ENCODE data around the gene PEMT. TPM values are rescaled to one million over a fixed set of nuclear protein-coding genes. Genes with fewer than 3 reads are reported as not detected.

Gene PEMT
- total and polyA plus RNA-seq, 7 donors, result 15.9 to 79.0 (median 26.0) TPM

GRCh38 chr17:17532991-17533390 is 58.5 kb downstream of the PEMT start:
- ATAC-seq (no peak), DNase-seq (no peak)
- H3K27ac ChIP-seq, result no peak overlapping the region
- no peaks in the 10 kb centered on the region for H3K27me3 ChIP-seq (ENCODE audit: insufficient read depth in 3 of 3, low read length in 2 of 3)
- intact Hi-C loops (cut with DNase I), result no loop called here
- peaks cover 10% of the 10 kb centered on the region for H3K4me1 ChIP-seq
- 93 to 100% (median 96%) methylated on average over 1 of the region's 1 CpG for WGBS, 3 donors
- TF ChIP-seq CTCF (IDR thresholded peaks at IDR 0.05), result no peak
- H3K4me3 ChIP-seq, result no peak overlapping the region
- no peaks in the 10 kb centered on the region for H3K9me3 ChIP-seq
- no peaks in the 10 kb centered on the region for H3K36me3 ChIP-seq (ENCODE audit: insufficient read depth in 1 of 2, low read depth in 1 of 2)

GRCh38 chr17:17531156-17531555 is 60.4 kb downstream of the PEMT start:
- Histone ChIP-seq H3K36me3 (ENCODE audit: insufficient read depth in 1 of 2, low read depth in 1 of 2) (no peaks in the 10 kb centered on the region), H3K9me3 (no peaks in the 10 kb centered on the region), H3K4me1 (peaks cover 16% of the 10 kb centered on the region), H3K4me3 (no peak overlapping the region), H3K27ac (no peak overlapping the region), H3K27me3 (ENCODE audit: insufficient read depth in 3 of 3, low read length in 2 of 3) (no peaks in the 10 kb centered on the region)
- TF ChIP-seq CTCF (IDR thresholded peaks at IDR 0.05), result no peak
- no peak for DNase-seq
- intact Hi-C loops (cut with DNase I), result no loop called here
- 80 to 96% (median 91%) methylated on average over 4 of the region's 4 CpGs for WGBS, 3 donors
- no peak for ATAC-seq

- intact Hi-C loops (cut with DNase I), result loop anchor here (5.0 kb wide), 1 partner anchor 38 kb away; no protein-coding TSS in a partner anchor
- Histone ChIP-seq H3K27ac (peak overlapping the region; percentile 3), H3K27me3 (ENCODE audit: insufficient read depth in 3 of 3, low read length in 2 of 3) (no peaks in the 10 kb centered on the region), H3K36me3 (ENCODE audit: insufficient read depth in 1 of 2, low read depth in 1 of 2) (no peaks in the 10 kb centered on the region), H3K4me3 (no peak overlapping the region), H3K4me1 (peaks cover 17% of the 10 kb centered on the region), H3K9me3 (no peaks in the 10 kb centered on the region)
- WGBS, 3 donors, result 75 to 90% (median 76%) methylated on average over 20 to 22 of the region's 22 CpGs
- DNase-seq (peak; percentile 13 to 57), ATAC-seq (peak in 1 of 4 donors; percentile 8)
- no peak for TF ChIP-seq CTCF (IDR thresholded peaks at IDR 0.05)
Measured at GRCh38 chr17:17528696-17529652, 62.5 kb downstream of the PEMT start.

- Histone ChIP-seq H3K9me3 (no peaks in the 10 kb centered on the region), H3K27ac (peak overlapping the region; percentile 84), H3K27me3 (ENCODE audit: insufficient read depth in 3 of 3, low read length in 2 of 3) (no peaks in the 10 kb centered on the region), H3K4me1 (peaks cover 17% of the 10 kb centered on the region), H3K36me3 (ENCODE audit: insufficient read depth in 1 of 2, low read depth in 1 of 2) (no peaks in the 10 kb centered on the region), H3K4me3 (no peak overlapping the region)
- intact Hi-C loops (cut with DNase I), result loop anchor here (2.0 to 5.0 kb wide), 2 partner anchors 31 to 39 kb away; partner anchors contain the start of gene RASD1 (in 1 of the 2)
- no peak for ATAC-seq
- WGBS, 3 donors, result 79 to 83% (median 81%) methylated on average over 17 of the region's 17 CpGs
- no peak for TF ChIP-seq CTCF (IDR thresholded peaks at IDR 0.05)
- DNase-seq, result peak in 1 of 2 donors; percentile 15
Measured at GRCh38 chr17:17527956-17528500, 63.5 kb downstream of the PEMT start.

Measured in psoas muscle (tissue), 8 donors.